Lower leg skin (tissue), 4 donors: Measurements from ENCODE around the gene WDR70. TPM values are rescaled to one million over a fixed set of nuclear protein-coding genes. Genes with fewer than 3 reads are reported as not detected.
"Not testable (repeated sequence)": the region's sequence is repeated elsewhere in the genome, so short reads cannot be mapped to it uniquely, and the experiment has no call there.

Source experiments
- DNase-seq, 2 donors: peaks; one replicate each; pipeline ENCODE4 v3.0.0-alpha.2; 2019; ENCODE audit warnings: low spot score in 2 of 2
- H3K4me3 ChIP-seq: fragments of 200-600 bp; sonication (generic); 2 replicates; pipeline ENCODE4 v1.5.1; 2017; ENCODE audit warnings: mild to moderate bottlenecking, low read depth; ENCODE audit not compliant: poor library complexity, severe bottlenecking
- CTCF ChIP-seq, 3 donors: fragments of 450-650 bp; IDR thresholded peaks; one replicate each; pipeline ENCODE4 v1.5.1; 2016; ENCODE audit warnings: antibody characterized with exemption in 3 of 3, mild to moderate bottlenecking in 3 of 3, moderate library complexity in 2 of 3
- POLR2A ChIP-seq, 2 donors: fragments of 450-650 bp; IDR thresholded peaks; one replicate each; pipeline ENCODE4 v1.6.1; 2016 to 2017; ENCODE audit warnings: antibody characterized with exemption in 2 of 2, mild to moderate bottlenecking in 1 of 2, moderate library complexity in 1 of 2
- WGBS, 2 donors: methylation state at CpG; one replicate each; pipeline ENCODE4 v1.1.5; 2018; 5-methylcytosine and 5-hydroxymethylcytosine counted together
- intact Hi-C: fragments of 100-400 bp; cut with DNase I; formaldehyde crosslinking; loops from one replicate; pipeline ENCODE4 v1.15.0; 2023; ENCODE audit warnings: low total_unique reads
- total RNA-seq, 4 donors: library from RNA; depleted of rRNA; stranded (reverse); fragments of >200 nt; gene quantifications; one replicate each; pipeline ENCODE4 v1.1.0, GENCODE V29; 2016

WDR70 gene
- total RNA-seq, 4 donors from 2014 or later = 19.1 to 25.5 (median 23.7) TPM

- WGBS, 2 donors = 38 to 39% methylated on average over 2 of the region's 2 CpGs
- no peak for TF ChIP-seq CTCF (IDR thresholded peaks at IDR 0.05)
- TF ChIP-seq POLR2A (IDR thresholded peaks at IDR 0.05) = no peak
- intact Hi-C loops = no loop called here
- DNase-seq = no peak
- H3K4me3 ChIP-seq = no peak overlapping the region
Observed at GRCh38 chr5:37791321-37791720, 412.2 kb downstream of the WDR70 start.

- no peak for DNase-seq
- TF ChIP-seq CTCF (IDR thresholded peaks at IDR 0.05) = no peak
- TF ChIP-seq POLR2A (IDR thresholded peaks at IDR 0.05) = no peak
- WGBS, 2 donors = 83 to 84% methylated on average over 2 of the region's 2 CpGs
- H3K4me3 ChIP-seq = no peak overlapping the region
- intact Hi-C loops = no loop called here
Observed at GRCh38 chr5:37792975-37793631, 414.0 kb downstream of the WDR70 start.

GRCh38 chr5:37795292-37795691 is 416.2 kb downstream of the WDR70 start:
- H3K4me3 ChIP-seq, intact Hi-C loops, DNase-seq: not testable (repeated sequence)
- 37 to 79% methylated on average over 2 of the region's 2 CpGs for WGBS, 2 donors

- DNase-seq, H3K4me3 ChIP-seq, intact Hi-C loops: not testable (repeated sequence)
- 95 to 100% methylated on average over 1 of the region's 1 CpG for WGBS, 2 donors
Observed at GRCh38 chr5:37796435-37796834, 417.3 kb downstream of the WDR70 start.

- no peak overlapping the region for H3K4me3 ChIP-seq
- no peak for DNase-seq
- WGBS, 2 donors = 91 to 92% methylated on average over 2 of the region's 2 CpGs
- intact Hi-C loops = no loop called here
- TF ChIP-seq CTCF (IDR thresholded peaks at IDR 0.05) (no peak), POLR2A (IDR thresholded peaks at IDR 0.05) (no peak)
Observed at GRCh38 chr5:37799865-37800421, 420.8 kb downstream of the WDR70 start.

- DNase-seq = peak in 1 of 2 donors; percentile 8
- whole genome bisulfite sequencing, 2 donors = 64 to 67% methylated on average over 2 of the region's 2 CpGs
- TF ChIP-seq CTCF (IDR thresholded peaks at IDR 0.05) = no peak
- no peak for TF ChIP-seq POLR2A (IDR thresholded peaks at IDR 0.05)
- intact Hi-C loops = no loop called here
- no peak overlapping the region for H3K4me3 ChIP-seq
Observed at GRCh38 chr5:37801521-37801920, 422.4 kb downstream of the WDR70 start.

Other genes starting within 250 kb of the WDR70 start
- gene CPLANE1, start 129.9 kb upstream of the WDR70 start, total RNA-seq = 10 to 100 TPM in 2 of 4 donors, 1 to 10 TPM in 2; 6.4 to 12.0 (median 9.7) TPM
- 10 to 100 TPM; 13.0 to 17.8 (median 15.6) TPM for gene NUP155, start 8.2 kb upstream of the WDR70 start, total RNA-seq